Measurements from ENCODE around the gene GTSF1L. TPM values are rescaled to one million over a fixed set of nuclear protein-coding genes. Genes with fewer than 3 reads are reported as not detected.

The GTSF1L gene
- polyA plus RNA-seq (2011; rRNA removed), result not detected in 2 replicates
- polyA plus RNA-seq (2012; cell fraction: cytosol; rRNA removed), result not detected in 2 replicates
- polyA plus RNA-seq (2012; cell fraction: nucleus; rRNA removed), result not detected in 2 replicates
- polyA plus RNA-seq (2017; fragmentation: RNase III; extraction: RNeasy Plus Mini Kit Qiagen cat#74134 plus additional on column Dnase treatment), result not detected in 3 replicates
- polyA minus RNA-seq (2011; rRNA and poly(A)+ RNA removed), result not detected in 2 replicates

DNA sequence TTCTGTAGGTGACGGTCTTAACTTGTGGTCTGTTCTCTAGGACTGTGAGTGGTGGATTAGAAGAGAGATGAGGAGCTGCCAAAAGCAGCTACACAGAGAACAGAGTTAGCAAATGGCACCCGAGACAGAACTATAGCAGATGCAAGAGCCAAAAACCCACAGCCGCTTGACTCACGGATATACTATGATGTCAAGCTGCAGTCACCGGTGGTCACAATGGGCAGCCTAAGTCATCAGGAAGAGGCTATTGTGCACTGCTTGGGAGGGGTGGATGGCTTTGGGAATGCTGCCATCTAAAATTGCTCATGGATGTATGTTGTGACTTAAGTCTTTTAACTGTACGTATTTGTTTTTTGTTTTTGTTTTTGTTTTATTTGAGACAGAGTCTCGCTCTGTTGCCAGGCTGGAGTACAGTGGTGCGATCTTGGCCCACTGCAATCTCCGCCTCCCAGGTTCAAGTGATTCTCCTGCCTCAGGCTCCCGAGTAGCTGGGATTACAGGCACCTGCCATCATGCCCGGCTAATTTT, at the start of gene GTSF1L:
TSS of gene GTSF1L (minus strand) at position 192 of the 528 bp plus-strand sequence. CDS start 308 bp downstream, outside the sequence.
- ATAC-seq (no peak), FAIRE-seq (no peak), DNase-seq (ENCODE audit: low read depth in 1 of 2, low spot score in 1 of 2) (no peak)
- Histone ChIP-seq H3K27ac (no peak within 1 kb of the TSS), H3K4me3 (no peak within 1 kb of the TSS), H3K4me1 (no peaks in the 10 kb centered on the region), H3K9me3 (no peaks in the 10 kb centered on the region), H3K4me2 (no peak within 1 kb of the TSS)
- POLR2A ChIA-PET, result no interaction called here
- TF ChIP-seq FOSB (CRISPR knock-in tag; IDR thresholded peaks at IDR 0.05), result no peak
- no peak for TF ChIP-seq HOXA7 (CRISPR knock-in tag; IDR thresholded peaks at IDR 0.05)
- no peak for TF ChIP-seq RARB (CRISPR knock-in tag; IDR thresholded peaks at IDR 0.05)
- no peak for TF ChIP-seq ESRRA (IDR thresholded peaks at IDR 0.05; ENCODE audit: borderline replicate concordance, low read length)
- no peak for TF ChIP-seq MYC (IDR thresholded peaks at IDR 0.05; ENCODE audit: borderline replicate concordance, low read length)
- no peak for TF ChIP-seq NFE2L2 (conservative IDR thresholded peaks at IDR 0.05; ENCODE audit: low read length)
- no peak for TF ChIP-seq ZFP36 (IDR thresholded peaks at IDR 0.05; ENCODE audit: borderline replicate concordance, partially characterized antibody)
- no peak for TF ChIP-seq RNF2 (IDR thresholded peaks at IDR 0.05; ENCODE audit: borderline replicate concordance, low read depth)
- TF ChIP-seq EHF (CRISPR knock-in tag; IDR thresholded peaks at IDR 0.05), result no peak
- TF ChIP-seq USF2 (IDR thresholded peaks at IDR 0.05), result no peak
- TF ChIP-seq MAZ (IDR thresholded peaks at IDR 0.05; ENCODE audit: borderline replicate concordance, low read depth, low read length), result no peak
- no peak for TF ChIP-seq NR3C1 (IDR thresholded peaks at IDR 0.05)
- no peak for TF ChIP-seq KDM5A (IDR thresholded peaks at IDR 0.05)
- TF ChIP-seq HEYL (CRISPR knock-in tag; IDR thresholded peaks at IDR 0.05), result no peak
- CTCF ChIA-PET, result interaction anchor here (1.3 to 2.0 kb wide), 3 partner anchors 10 to 189 kb away, joined by 3 to 8 read pairs (median 3); no protein-coding TSS in a partner anchor
- 87% methylated on average over 11 of the region's 11 CpGs for WGBS (ENCODE audit: missing lambda C conversion rate)

DNA sequence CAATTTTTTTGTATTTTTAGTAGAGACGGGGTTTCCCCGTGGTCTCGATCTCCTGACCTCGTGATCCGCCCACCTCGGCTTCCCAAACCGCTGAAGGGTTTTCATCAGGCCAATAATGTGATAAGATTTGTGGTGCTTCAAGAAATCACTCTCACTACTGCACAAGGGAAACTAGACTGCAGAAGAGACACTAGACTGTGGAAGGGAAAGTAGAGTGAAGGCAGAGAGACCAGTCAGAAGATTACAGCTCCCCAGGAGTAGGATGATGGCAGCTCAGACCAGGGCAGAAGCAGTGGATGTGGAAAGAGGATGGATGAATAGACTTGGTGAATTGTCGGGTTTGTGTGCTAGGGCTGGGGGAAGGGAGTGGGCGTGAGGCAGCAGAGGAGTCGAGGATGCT, 48.0 kb upstream of the GTSF1L start:
- no peak overlapping the region for H3K4me2 ChIP-seq
- H3K4me1 ChIP-seq, result no peaks in the 10 kb centered on the region
- H3K27ac ChIP-seq, result no peak overlapping the region
- DNase-seq (ENCODE audit: low read depth in 1 of 2, low spot score in 1 of 2) (no peak), ATAC-seq (no peak), FAIRE-seq (no peak)
- peaks cover 26% of the 10 kb centered on the region for H3K9me3 ChIP-seq
- TF ChIP-seq NPAS2 (CRISPR knock-in tag; IDR thresholded peaks at IDR 0.05; ENCODE audit: borderline replicate concordance), result no peak
- TF ChIP-seq EP300 (IDR thresholded peaks at IDR 0.05), result no peak
- TF ChIP-seq EHF (CRISPR knock-in tag; IDR thresholded peaks at IDR 0.05), result no peak
- no peak for TF ChIP-seq SREBF2 (IDR thresholded peaks at IDR 0.05)
- no peak for TF ChIP-seq JUNB (IDR thresholded peaks at IDR 0.05)
- no peak for TF ChIP-seq ATOH8 (CRISPR knock-in tag; IDR thresholded peaks at IDR 0.05; ENCODE audit: low read depth)
- TF ChIP-seq USF2 (IDR thresholded peaks at IDR 0.05), result no peak
- no peak for TF ChIP-seq HMGXB4 (CRISPR knock-in tag; IDR thresholded peaks at IDR 0.05; ENCODE audit: borderline replicate concordance)
- TF ChIP-seq POLR2AphosphoS2 (conservative IDR thresholded peaks at IDR 0.05; ENCODE audit: low read length), result no peak
- TF ChIP-seq, protein P1, sequence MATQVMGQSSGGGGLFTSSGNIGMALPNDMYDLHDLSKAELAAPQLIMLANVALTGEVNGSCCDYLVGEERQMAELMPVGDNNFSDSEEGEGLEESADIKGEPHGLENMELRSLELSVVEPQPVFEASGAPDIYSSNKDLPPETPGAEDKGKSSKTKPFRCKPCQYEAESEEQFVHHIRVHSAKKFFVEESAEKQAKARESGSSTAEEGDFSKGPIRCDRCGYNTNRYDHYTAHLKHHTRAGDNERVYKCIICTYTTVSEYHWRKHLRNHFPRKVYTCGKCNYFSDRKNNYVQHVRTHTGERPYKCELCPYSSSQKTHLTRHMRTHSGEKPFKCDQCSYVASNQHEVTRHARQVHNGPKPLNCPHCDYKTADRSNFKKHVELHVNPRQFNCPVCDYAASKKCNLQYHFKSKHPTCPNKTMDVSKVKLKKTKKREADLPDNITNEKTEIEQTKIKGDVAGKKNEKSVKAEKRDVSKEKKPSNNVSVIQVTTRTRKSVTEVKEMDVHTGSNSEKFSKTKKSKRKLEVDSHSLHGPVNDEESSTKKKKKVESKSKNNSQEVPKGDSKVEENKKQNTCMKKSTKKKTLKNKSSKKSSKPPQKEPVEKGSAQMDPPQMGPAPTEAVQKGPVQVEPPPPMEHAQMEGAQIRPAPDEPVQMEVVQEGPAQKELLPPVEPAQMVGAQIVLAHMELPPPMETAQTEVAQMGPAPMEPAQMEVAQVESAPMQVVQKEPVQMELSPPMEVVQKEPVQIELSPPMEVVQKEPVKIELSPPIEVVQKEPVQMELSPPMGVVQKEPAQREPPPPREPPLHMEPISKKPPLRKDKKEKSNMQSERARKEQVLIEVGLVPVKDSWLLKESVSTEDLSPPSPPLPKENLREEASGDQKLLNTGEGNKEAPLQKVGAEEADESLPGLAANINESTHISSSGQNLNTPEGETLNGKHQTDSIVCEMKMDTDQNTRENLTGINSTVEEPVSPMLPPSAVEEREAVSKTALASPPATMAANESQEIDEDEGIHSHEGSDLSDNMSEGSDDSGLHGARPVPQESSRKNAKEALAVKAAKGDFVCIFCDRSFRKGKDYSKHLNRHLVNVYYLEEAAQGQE (IDR thresholded peaks at IDR 0.05), result no peak
- no peak for TF ChIP-seq E2F6 (IDR thresholded peaks at IDR 0.05; ENCODE audit: borderline replicate concordance, low read depth)
- TF ChIP-seq SMC3 (IDR thresholded peaks at IDR 0.05), result no peak
- WGBS (ENCODE audit: missing lambda C conversion rate), result 27% methylated on average over 10 of the region's 10 CpGs
- H3K4me3 ChIP-seq, result no peak overlapping the region
- ChIA-PET POLR2A (no interaction called here), CTCF (interaction anchor here (0.6 to 1.1 kb wide), 2 partner anchors 25 to 250 kb away, joined by 3 read pairs; no protein-coding TSS in a partner anchor)

All from A549 (cell line).